ENCODE results near the gene TRIM31. TPM values are rescaled to one million over a fixed set of nuclear protein-coding genes. Genes with fewer than 3 reads are reported as not detected.
A peak's percentile ranks its signal among the peaks of the same experiment; 100 is the strongest.

The TRIM31 gene
- polyA plus RNA-seq, 2 of the 4 experiments (the other 2 are of a cell fraction) = 2.9 to 3.2 TPM

DNA sequence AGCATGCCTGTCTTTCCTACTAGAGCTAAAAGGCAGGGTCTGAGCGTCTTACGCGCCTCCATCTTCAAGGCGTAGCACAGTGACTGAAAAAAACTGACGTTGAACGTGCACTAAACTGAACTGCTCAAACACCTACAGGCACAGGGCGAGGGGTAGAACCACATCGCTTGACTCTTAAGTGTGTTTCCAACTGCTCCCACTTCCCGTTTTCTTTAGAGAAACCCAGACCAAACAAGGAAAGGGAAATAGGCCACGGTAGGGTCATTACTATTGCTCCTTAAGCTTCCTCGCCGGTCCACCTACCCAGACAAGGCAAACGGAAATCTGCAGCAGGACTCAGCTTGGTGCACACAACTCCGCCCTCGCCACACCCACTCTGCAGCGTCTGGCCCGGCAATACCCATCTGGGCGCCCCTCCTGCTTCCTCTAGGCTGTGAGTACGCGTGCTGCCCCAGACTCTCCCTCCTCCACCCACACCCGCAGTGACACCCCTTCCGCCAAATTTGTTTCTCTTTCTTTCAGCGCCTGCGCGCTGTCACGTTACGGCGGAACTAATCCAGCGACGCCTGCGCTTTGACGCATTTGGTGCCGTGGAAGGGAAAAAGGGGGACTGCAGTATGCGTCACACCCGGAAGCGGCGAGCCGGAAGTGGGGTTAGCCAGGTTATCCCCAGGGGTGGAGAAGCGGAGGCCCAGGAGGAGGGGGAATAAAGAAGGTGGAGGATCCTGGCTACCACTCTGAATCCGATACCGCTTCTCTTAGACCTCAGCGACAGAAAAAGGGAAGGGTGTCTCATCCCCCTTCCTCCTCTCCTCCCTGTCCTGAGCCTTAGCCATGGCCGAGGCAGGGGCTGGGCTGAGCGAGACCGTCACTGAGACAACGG, 46.1 kb downstream of the TRIM31 start, which contains the start of gene PPP1R11:
Gene PPP1R11 (plus strand): TSS at position 622 of the 883 bp plus-strand sequence. CDS start 213 bp downstream, at position 835.
- peak; percentile 86 to 98 for DNase-seq (ENCODE audit: low read depth in 1 of 2, low spot score in 1 of 2)
- no peaks in the 10 kb centered on the region for H3K9me3 ChIP-seq
- peak within 1 kb of the TSS; percentile 91 for H3K27ac ChIP-seq
- ChIA-PET POLR2A (interaction anchor here (0.6 to 1.3 kb wide), 4 partner anchors 11 to 146 kb away, joined by 3 to 10 read pairs (median 5); partner anchors contain the start of gene TRIM26), CTCF (interaction anchor here (0.9 to 1.3 kb wide), 2 partner anchors 42 to 64 kb away, joined by 3 read pairs; no protein-coding TSS in a partner anchor)
- TF ChIP-seq HMGXB4 (CRISPR knock-in tag; IDR thresholded peaks at IDR 0.05; ENCODE audit: borderline replicate concordance) (no peak), CEBPB (IDR thresholded peaks at IDR 0.05) (no peak), GATA3 (IDR thresholded peaks at IDR 0.05; ENCODE audit: borderline replicate concordance) (no peak), BHLHE40 (IDR thresholded peaks at IDR 0.05; ENCODE audit: low read depth, low read length) (no peak), MAX (IDR thresholded peaks at IDR 0.05) (peak; percentile 86), ELK1 (IDR thresholded peaks at IDR 0.05; ENCODE audit: low read depth, low read length) (no peak), MYC (IDR thresholded peaks at IDR 0.05; ENCODE audit: borderline replicate concordance, low read length) (peak; percentile 79), NPAS2 (CRISPR knock-in tag; IDR thresholded peaks at IDR 0.05; ENCODE audit: borderline replicate concordance) (no peak), POLR2A (IDR thresholded peaks at IDR 0.05; ENCODE audit: low read length) (peak; percentile 79), SMC3 (IDR thresholded peaks at IDR 0.05) (no peak), FOXS1 (CRISPR knock-in tag; IDR thresholded peaks at IDR 0.05) (no peak), MAZ (IDR thresholded peaks at IDR 0.05; ENCODE audit: borderline replicate concordance, low read depth, low read length) (0 out of 2 replicates have a peak, but pooled peaks have one; percentile 37), EHF (CRISPR knock-in tag; IDR thresholded peaks at IDR 0.05) (no peak), MAFK (IDR thresholded peaks at IDR 0.05; ENCODE audit: partially characterized antibody) (no peak), ZSCAN20 (CRISPR knock-in tag; IDR thresholded peaks at IDR 0.05) (no peak), JUN (IDR thresholded peaks at IDR 0.05) (peak; percentile 56 to 65; a peak in 4 of 5 replicates), RFX5 (IDR thresholded peaks at IDR 0.05) (peak; percentile 63; the same call in 1 of the 2 replicates), PHF8 (IDR thresholded peaks at IDR 0.05; ENCODE audit: borderline replicate concordance, low read depth) (no peak; the same call in 1 of the 2 replicates), RAD21 (conservative IDR thresholded peaks at IDR 0.05 in 1 of 2, IDR thresholded peaks at IDR 0.05 in 1 of 2) (no peak), FOSL2 (IDR thresholded peaks at IDR 0.05) (no peak), FOSL2 (CRISPR knock-in tag; IDR thresholded peaks at IDR 0.05) (peak; percentile 77), EP300 (IDR thresholded peaks at IDR 0.05) (no peak), CHD2 (IDR thresholded peaks at IDR 0.05; ENCODE audit: low read length, partially characterized antibody) (no peak), E2F6 (IDR thresholded peaks at IDR 0.05; ENCODE audit: borderline replicate concordance, low read depth) (peak; percentile 42; the same call in 1 of the 2 replicates), NR3C1 (IDR thresholded peaks at IDR 0.05) (no peak), ZFP36 (IDR thresholded peaks at IDR 0.05; ENCODE audit: borderline replicate concordance, partially characterized antibody) (no peak), HDAC2 (IDR thresholded peaks at IDR 0.05) (no peak)
- TF ChIP-seq, protein P1, sequence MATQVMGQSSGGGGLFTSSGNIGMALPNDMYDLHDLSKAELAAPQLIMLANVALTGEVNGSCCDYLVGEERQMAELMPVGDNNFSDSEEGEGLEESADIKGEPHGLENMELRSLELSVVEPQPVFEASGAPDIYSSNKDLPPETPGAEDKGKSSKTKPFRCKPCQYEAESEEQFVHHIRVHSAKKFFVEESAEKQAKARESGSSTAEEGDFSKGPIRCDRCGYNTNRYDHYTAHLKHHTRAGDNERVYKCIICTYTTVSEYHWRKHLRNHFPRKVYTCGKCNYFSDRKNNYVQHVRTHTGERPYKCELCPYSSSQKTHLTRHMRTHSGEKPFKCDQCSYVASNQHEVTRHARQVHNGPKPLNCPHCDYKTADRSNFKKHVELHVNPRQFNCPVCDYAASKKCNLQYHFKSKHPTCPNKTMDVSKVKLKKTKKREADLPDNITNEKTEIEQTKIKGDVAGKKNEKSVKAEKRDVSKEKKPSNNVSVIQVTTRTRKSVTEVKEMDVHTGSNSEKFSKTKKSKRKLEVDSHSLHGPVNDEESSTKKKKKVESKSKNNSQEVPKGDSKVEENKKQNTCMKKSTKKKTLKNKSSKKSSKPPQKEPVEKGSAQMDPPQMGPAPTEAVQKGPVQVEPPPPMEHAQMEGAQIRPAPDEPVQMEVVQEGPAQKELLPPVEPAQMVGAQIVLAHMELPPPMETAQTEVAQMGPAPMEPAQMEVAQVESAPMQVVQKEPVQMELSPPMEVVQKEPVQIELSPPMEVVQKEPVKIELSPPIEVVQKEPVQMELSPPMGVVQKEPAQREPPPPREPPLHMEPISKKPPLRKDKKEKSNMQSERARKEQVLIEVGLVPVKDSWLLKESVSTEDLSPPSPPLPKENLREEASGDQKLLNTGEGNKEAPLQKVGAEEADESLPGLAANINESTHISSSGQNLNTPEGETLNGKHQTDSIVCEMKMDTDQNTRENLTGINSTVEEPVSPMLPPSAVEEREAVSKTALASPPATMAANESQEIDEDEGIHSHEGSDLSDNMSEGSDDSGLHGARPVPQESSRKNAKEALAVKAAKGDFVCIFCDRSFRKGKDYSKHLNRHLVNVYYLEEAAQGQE (IDR thresholded peaks at IDR 0.05) = no peak
- TF ChIP-seq, protein P2, sequence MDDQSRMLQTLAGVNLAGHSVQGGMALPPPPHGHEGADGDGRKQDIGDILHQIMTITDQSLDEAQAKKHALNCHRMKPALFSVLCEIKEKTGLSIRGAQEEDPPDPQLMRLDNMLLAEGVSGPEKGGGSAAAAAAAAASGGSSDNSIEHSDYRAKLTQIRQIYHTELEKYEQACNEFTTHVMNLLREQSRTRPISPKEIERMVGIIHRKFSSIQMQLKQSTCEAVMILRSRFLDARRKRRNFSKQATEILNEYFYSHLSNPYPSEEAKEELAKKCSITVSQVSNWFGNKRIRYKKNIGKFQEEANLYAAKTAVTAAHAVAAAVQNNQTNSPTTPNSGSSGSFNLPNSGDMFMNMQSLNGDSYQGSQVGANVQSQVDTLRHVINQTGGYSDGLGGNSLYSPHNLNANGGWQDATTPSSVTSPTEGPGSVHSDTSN (IDR thresholded peaks at IDR 0.05) = no peak
- TF ChIP-seq, protein P3, sequence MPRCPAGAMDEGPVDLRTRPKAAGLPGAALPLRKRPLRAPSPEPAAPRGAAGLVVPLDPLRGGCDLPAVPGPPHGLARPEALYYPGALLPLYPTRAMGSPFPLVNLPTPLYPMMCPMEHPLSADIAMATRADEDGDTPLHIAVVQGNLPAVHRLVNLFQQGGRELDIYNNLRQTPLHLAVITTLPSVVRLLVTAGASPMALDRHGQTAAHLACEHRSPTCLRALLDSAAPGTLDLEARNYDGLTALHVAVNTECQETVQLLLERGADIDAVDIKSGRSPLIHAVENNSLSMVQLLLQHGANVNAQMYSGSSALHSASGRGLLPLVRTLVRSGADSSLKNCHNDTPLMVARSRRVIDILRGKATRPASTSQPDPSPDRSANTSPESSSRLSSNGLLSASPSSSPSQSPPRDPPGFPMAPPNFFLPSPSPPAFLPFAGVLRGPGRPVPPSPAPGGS (IDR thresholded peaks at IDR 0.05) = 0 out of 3 replicates have a peak, but pooled peaks have one; percentile 36
- WGBS (ENCODE audit: missing lambda C conversion rate) = under 1% methylated on average over 40 of the region's 46 CpGs
- H3K4me2 ChIP-seq = peak within 1 kb of the TSS; percentile 90
- peak; percentile 98 to 99 for ATAC-seq
- H3K4me1 ChIP-seq = peaks cover 27% of the 10 kb centered on the region; the same call in 1 of the 3 replicates
- H3K4me3 ChIP-seq = peak within 1 kb of the TSS; percentile 79
- FAIRE-seq = no peak
